Liver (tissue), 9 donors: ENCODE measurements around the gene NDUFB1. TPM values are rescaled to one million over a fixed set of nuclear protein-coding genes. Genes with fewer than 3 reads are reported as not detected.

Source experiments
- DNase-seq: peaks from one replicate; pipeline ENCODE4 v3.0.0-alpha.2; 2017; ENCODE audit warnings: low spot score
- H3K27ac ChIP-seq, 2 donors: one replicate each; pipeline ENCODE4 v1.7.0; 2013; ENCODE audit warnings: inconsistent platforms in 2 of 2, low read length in 2 of 2, control low read depth in 1 of 2, low read depth in 1 of 2, mild to moderate bottlenecking in 1 of 2
- H3K27me3 ChIP-seq, 4 donors: one replicate each; pipeline versions ENCODE4 v1.6.1 to v1.7.0; 2013; ENCODE audit warnings: low read length in 3 of 4, inconsistent platforms in 1 of 4, mild to moderate bottlenecking in 1 of 4, moderate library complexity in 1 of 4; ENCODE audit not compliant: control insufficient read depth in 4 of 4, insufficient read depth in 4 of 4
- H3K36me3 ChIP-seq, 4 donors: one replicate each; pipeline versions ENCODE4 v1.6.1 to v1.7.0; 2013; ENCODE audit warnings: low read length in 3 of 4, mild to moderate bottlenecking in 3 of 4, low read depth in 1 of 4, moderate library complexity in 1 of 4; ENCODE audit not compliant: control insufficient read depth in 4 of 4, insufficient read depth in 3 of 4
- H3K4me1 ChIP-seq, 4 donors: one replicate each; pipeline versions ENCODE4 v1.6.1 to v1.7.0; 2013; ENCODE audit warnings: low read length in 3 of 4, mild to moderate bottlenecking in 3 of 4, moderate library complexity in 1 of 4; ENCODE audit not compliant: control insufficient read depth in 4 of 4, insufficient read depth in 4 of 4
- H3K4me3 ChIP-seq, 3 donors: one replicate each; pipeline versions ENCODE4 v1.6.1 to v1.7.0; 2013; ENCODE audit warnings: low read length in 3 of 3, control low read depth in 1 of 3, low read depth in 1 of 3, mild to moderate bottlenecking in 1 of 3
- H3K9ac ChIP-seq, 2 donors: one replicate each; pipeline ENCODE4 v1.7.0; 2013; ENCODE audit warnings: low read length in 2 of 2, mild to moderate bottlenecking in 2 of 2, moderate library complexity in 2 of 2, control low read depth in 1 of 2, low read depth in 1 of 2
- H3K9me3 ChIP-seq, 4 donors: one replicate each; pipeline versions ENCODE4 v1.6.1 to v1.7.0; 2013; ENCODE audit warnings: low read length in 3 of 4; ENCODE audit not compliant: control insufficient read depth in 4 of 4
- ATF3 ChIP-seq: IDR thresholded peaks from 2 replicates; pipeline ENCODE4 v1.6.1; 2016; ENCODE audit warnings: antibody characterized with exemption
- CTCF ChIP-seq: fragments of 150-350 bp; IDR thresholded peaks from 2 replicates; pipeline ENCODE4 v1.5.1; 2017; ENCODE audit warnings: improper control_type of control experiment, low read depth, low read length; ENCODE audit not compliant: missing input control
- FOXA1 ChIP-seq: IDR thresholded peaks from 2 replicates; pipeline ENCODE4 v1.6.1; 2016; ENCODE audit warnings: antibody characterized with exemption
- FOXA2 ChIP-seq: IDR thresholded peaks from 2 replicates; pipeline ENCODE4 v1.6.1; 2016; ENCODE audit warnings: antibody characterized with exemption
- GABPA ChIP-seq, 2 donors: IDR thresholded peaks in 1 of 2; conservative IDR thresholded peaks in 1 of 2; 2 replicates each; pipeline ENCODE4 v1.6.1; 2016; ENCODE audit warnings: antibody characterized with exemption in 2 of 2, mild to moderate bottlenecking in 1 of 2, moderate library complexity in 1 of 2
- HNF4A ChIP-seq, 2 donors: conservative IDR thresholded peaks; 2 replicates each; pipeline ENCODE4 v1.6.1; 2016; ENCODE audit warnings: antibody characterized with exemption in 2 of 2, mild to moderate bottlenecking in 2 of 2
- HNF4G ChIP-seq: IDR thresholded peaks from 2 replicates; pipeline ENCODE4 v1.6.1; 2016; ENCODE audit warnings: antibody characterized with exemption
- JUND ChIP-seq, 2 donors: IDR thresholded peaks; 2 replicates each; pipeline ENCODE4 v1.6.1; 2016; ENCODE audit warnings: antibody characterized with exemption in 2 of 2
- MAX ChIP-seq: IDR thresholded peaks from 2 replicates; pipeline ENCODE4 v1.6.1; 2016; ENCODE audit warnings: antibody characterized with exemption
- NR2F2 ChIP-seq: IDR thresholded peaks from 2 replicates; pipeline ENCODE4 v1.6.1; 2016; ENCODE audit warnings: antibody characterized with exemption
- RAD21 ChIP-seq, 2 donors: IDR thresholded peaks; 2 replicates each; pipeline ENCODE4 v1.6.1; 2016; ENCODE audit warnings: antibody characterized with exemption in 2 of 2, mild to moderate bottlenecking in 2 of 2
- REST ChIP-seq: IDR thresholded peaks from 2 replicates; pipeline ENCODE4 v1.6.1; 2016; ENCODE audit warnings: antibody characterized with exemption, mild to moderate bottlenecking
- RXRA ChIP-seq, 2 donors: IDR thresholded peaks; 2 replicates each; pipeline ENCODE4 v1.6.1; 2017 to 2018; ENCODE audit warnings: antibody characterized with exemption in 2 of 2, mild to moderate bottlenecking in 1 of 2
- SP1 ChIP-seq: IDR thresholded peaks from 2 replicates; pipeline ENCODE4 v1.6.1; 2018; ENCODE audit warnings: antibody characterized with exemption, mild to moderate bottlenecking
- YY1 ChIP-seq: IDR thresholded peaks from 2 replicates; pipeline ENCODE4 v1.6.1; 2016; ENCODE audit warnings: antibody characterized with exemption, mild to moderate bottlenecking
- ZBTB33 ChIP-seq: IDR thresholded peaks from 2 replicates; pipeline ENCODE4 v1.6.1; 2016; ENCODE audit warnings: antibody characterized with exemption
- polyA plus RNA-seq, 2 donors: library from polyadenylated mRNA; stranded (reverse) in 1 of 2; unstranded in 1 of 2; fragments of 200-250 nt in 1 of 2; fragments of >200 nt in 1 of 2; fragmentation: Nextera tagmentation in 1 of 2; extraction: Ambion mirVana in 1 of 2; gene quantifications; one replicate each; pipeline versions ENCODE4 v1.2.1 to v1.2.3, GENCODE V29; 2013 to 2015
- total RNA-seq, 2 donors: library from RNA; depleted of rRNA; stranded (reverse); fragments of >200 nt; gene quantifications; one replicate each; pipeline ENCODE4 v1.2.3, GENCODE V29; 2014
- donor health status: healthy.
- donor health status: healthy.
- donor health status: healthy.
- donor health status: healthy.
- donor health status: healthy.

Gene NDUFB1
- total and polyA plus RNA-seq, 4 donors = 136 to 436 (median 240) TPM

- no peak for TF ChIP-seq HNF4A (conservative IDR thresholded peaks at IDR 0.05)
- no peak for TF ChIP-seq SP1
- TF ChIP-seq FOXA2 = no peak
- no peak for TF ChIP-seq RAD21 (IDR thresholded peaks at IDR 0.05)
- no peak for TF ChIP-seq NR2F2
- TF ChIP-seq YY1 = no peak
- TF ChIP-seq RXRA (IDR thresholded peaks at IDR 0.05) = no peak
- TF ChIP-seq REST = no peak
- TF ChIP-seq HNF4G = no peak
- no peak for TF ChIP-seq GABPA (IDR thresholded peaks at IDR 0.05 in 1 of 2, conservative IDR thresholded peaks at IDR 0.05 in 1 of 2)
- TF ChIP-seq CTCF = no peak
- no peak for TF ChIP-seq MAX
- no peak for TF ChIP-seq JUND (IDR thresholded peaks at IDR 0.05)
- no peak for TF ChIP-seq FOXA1
- no peak for TF ChIP-seq ZBTB33
- TF ChIP-seq ATF3 = no peak
- Histone ChIP-seq H3K36me3 (peaks cover 2 to 21% (median 12%) of the 10 kb centered on the region in 4 donors), H3K4me3 (no peak overlapping the region), H3K27me3 (no peaks in the 10 kb centered on the region), H3K9ac (no peak overlapping the region), H3K9me3 (no peaks in the 10 kb centered on the region), H3K4me1 (no peaks in the 10 kb centered on the region), H3K27ac (no peak overlapping the region)
- DNase-seq = no peak
These were observed 47.0 kb downstream of the NDUFB1 start for GRCh38 chr14:92074555-92074954.

Other genes with a start within 250 kb of the NDUFB1 start
- 10 to 100 TPM in 1 of 2 donors, 1 to 10 TPM in 1; 3.9 to 18.7 TPM for gene FBLN5, start 174.0 kb downstream of the NDUFB1 start, total RNA-seq
- 10 to 100 TPM; 10.9 to 21.8 TPM for gene FBLN5, start 174.0 kb downstream of the NDUFB1 start, polyA plus RNA-seq
- gene TRIP11, start 81.6 kb downstream of the NDUFB1 start, total RNA-seq = 10 to 100 TPM; 16.5 to 28.4 TPM
- gene TRIP11, start 81.6 kb downstream of the NDUFB1 start, polyA plus RNA-seq = 10 to 100 TPM in 1 of 2 donors, 1 to 10 TPM in 1; 4.3 to 16.7 TPM
- 10 to 100 TPM; 12.9 to 17.7 TPM for gene ATXN3, start 15.1 kb downstream of the NDUFB1 start, total RNA-seq
- gene ATXN3, start 15.1 kb downstream of the NDUFB1 start, polyA plus RNA-seq = 1 to 10 TPM; 3.6 to 5.3 TPM
- 10 to 100 TPM; 18.4 to 19.4 TPM for gene CPSF2, start 263 bp upstream of the NDUFB1 start, total RNA-seq
- 1 to 10 TPM; 9.6 to 9.9 TPM for gene CPSF2, start 263 bp upstream of the NDUFB1 start, polyA plus RNA-seq
- under 1 TPM; 0.17 to 0.23 TPM for gene SLC24A4, start 201.5 kb upstream of the NDUFB1 start, total RNA-seq
- under 1 TPM; 0.06 to 0.07 TPM for gene SLC24A4, start 201.5 kb upstream of the NDUFB1 start, polyA plus RNA-seq